SK-N-SH (cell line): Measurements from ENCODE around the gene CCNF.
"Not testable (repeated sequence)": the region's sequence is repeated elsewhere in the genome, so short reads cannot be mapped to it uniquely, and the experiment has no call there.

Experiments used
- CTCF ChIP-seq: fragments of 200-600 bp; sonication (generic); IDR thresholded peaks from 2 replicates; pipeline ENCODE4 v1.6.1; 2017; ENCODE audit warnings: antibody characterized with exemption, mild to moderate bottlenecking, moderate library complexity
- GATA2 ChIP-seq: sonication (generic); formaldehyde crosslinking; IDR thresholded peaks from 2 replicates; pipeline ENCODE4 v1.5.0; 2020; ENCODE audit warnings: mild to moderate bottlenecking, missing genetic modification reagents
- RAD21 ChIP-seq: IDR thresholded peaks from 2 replicates; pipeline ENCODE4 v1.6.1; 2012; ENCODE audit warnings: mild to moderate bottlenecking, low read length

GRCh38 chr16:2479996-2480395 is 50.7 kb downstream of the CCNF start:
- TF ChIP-seq CTCF; GATA2 (CRISPR knock-in tag); RAD21: not testable (repeated sequence)
